HL-60/S4 treated with retinoic acid at 250 ng/mL for 4 days and 3 days (cell line): Measurements from ENCODE around the gene ZNF639.
"Not testable (repeated sequence)": the region's sequence is repeated elsewhere in the genome, so short reads cannot be mapped to it uniquely, and the experiment has no call there.

Experiments
- in situ Hi-C: fragments of 300-500 bp; cut with MboI; formaldehyde crosslinking; loops from 2 replicates; pipeline ENCODE4 v1.7.0; 2022; ENCODE audit warnings: low sequenced_read_pairs

Gene ZNF639

DNA sequence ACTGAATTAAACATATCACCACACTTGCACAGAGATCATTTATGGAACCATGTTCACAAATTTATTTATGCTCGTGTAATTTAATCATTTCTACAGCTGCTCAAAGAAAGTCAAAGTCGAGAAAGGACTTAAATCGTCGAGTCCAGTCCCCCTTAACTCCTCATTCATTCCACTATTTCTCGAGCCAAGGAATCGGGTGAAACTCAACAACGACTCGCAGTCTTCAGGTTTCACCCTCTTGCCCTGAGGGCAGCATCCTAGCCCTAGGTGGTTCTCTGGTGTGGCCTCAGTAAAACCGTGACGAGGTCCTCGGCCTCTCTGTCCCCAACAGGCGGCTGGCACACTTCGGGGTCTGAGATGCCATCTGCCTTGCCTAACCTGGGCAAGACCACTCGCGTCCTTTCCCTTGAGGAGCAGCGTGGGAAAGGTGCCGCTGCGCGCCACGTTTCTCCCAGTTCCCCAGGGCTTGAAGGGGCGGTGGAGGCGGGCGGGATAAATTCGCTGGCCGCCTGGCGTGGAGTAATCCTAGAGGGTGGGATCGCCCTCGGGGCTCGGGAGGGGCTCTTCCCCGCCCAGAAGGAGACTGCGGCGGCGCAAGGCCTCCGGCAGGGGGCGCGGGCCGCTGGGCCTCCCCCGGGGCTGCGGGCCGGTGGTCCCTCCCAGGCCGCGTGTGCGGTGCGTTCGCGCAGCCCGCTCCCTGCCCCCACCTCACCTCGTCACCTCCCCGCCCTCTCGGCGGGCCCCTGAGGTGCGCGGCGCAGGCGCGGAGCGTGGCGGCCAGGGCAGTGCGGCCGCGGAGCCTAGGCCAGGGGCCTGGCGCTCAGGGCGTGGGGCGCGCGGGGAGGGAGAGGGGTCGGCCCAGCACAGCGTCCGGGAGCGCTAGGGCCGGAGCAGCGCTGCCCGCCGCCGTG lies at the start of gene ZNF639:
Gene ZNF639, plus strand, starts transcription at position 746 of the 911 bp plus-strand sequence. CDS start 5,263 bp downstream, outside the sequence.
- in situ Hi-C loops: no loop called here

DNA sequence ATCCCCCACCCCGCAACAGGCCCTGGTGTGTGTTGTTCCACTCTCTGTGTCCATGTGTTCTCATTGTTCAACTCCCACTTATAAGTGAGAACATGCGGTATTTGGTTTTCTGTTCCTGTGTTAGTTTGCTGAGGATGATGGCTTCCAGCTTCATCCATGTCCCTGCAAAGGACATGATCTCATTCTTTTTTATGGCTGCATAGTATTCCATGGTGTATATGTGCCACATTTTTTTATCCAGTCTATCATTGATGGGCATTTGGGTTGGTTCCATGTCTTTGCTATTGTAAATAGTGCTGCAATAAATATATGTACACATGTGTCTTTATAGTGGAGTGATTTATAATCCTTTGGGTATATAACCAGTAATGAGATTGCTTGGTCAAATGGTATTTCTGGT lies 48.4 kb upstream of the ZNF639 start:
- in situ Hi-C loops: not testable (repeated sequence)

- in situ Hi-C loops: no loop called here
These were observed 46.8 kb upstream of the ZNF639 start for GRCh38 chr3:179276001-179276400.

GRCh38 chr3:179276743-179277142 lies 46.1 kb upstream of the ZNF639 start:
- in situ Hi-C loops: no loop called here

DNA sequence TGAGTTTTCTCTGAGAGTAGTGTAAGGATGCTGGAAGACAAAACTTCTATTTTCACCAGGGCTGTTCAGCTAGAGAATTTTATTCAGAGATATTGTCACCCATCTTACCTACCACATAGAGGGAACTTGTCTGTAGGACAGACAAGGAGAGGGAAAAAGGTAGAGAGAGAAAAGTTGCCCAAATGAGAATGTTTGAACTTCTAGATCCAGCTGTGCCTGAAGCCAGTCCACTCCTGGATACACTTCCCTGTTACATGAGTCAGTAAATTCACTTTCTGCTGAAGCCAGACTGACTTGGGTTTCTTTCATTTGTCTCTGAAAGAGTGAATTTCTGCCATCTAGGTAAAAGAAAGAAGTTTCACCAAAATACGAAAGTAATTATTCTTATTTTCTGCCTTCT lies 44.7 kb upstream of the ZNF639 start:
- in situ Hi-C loops: no loop called here

DNA sequence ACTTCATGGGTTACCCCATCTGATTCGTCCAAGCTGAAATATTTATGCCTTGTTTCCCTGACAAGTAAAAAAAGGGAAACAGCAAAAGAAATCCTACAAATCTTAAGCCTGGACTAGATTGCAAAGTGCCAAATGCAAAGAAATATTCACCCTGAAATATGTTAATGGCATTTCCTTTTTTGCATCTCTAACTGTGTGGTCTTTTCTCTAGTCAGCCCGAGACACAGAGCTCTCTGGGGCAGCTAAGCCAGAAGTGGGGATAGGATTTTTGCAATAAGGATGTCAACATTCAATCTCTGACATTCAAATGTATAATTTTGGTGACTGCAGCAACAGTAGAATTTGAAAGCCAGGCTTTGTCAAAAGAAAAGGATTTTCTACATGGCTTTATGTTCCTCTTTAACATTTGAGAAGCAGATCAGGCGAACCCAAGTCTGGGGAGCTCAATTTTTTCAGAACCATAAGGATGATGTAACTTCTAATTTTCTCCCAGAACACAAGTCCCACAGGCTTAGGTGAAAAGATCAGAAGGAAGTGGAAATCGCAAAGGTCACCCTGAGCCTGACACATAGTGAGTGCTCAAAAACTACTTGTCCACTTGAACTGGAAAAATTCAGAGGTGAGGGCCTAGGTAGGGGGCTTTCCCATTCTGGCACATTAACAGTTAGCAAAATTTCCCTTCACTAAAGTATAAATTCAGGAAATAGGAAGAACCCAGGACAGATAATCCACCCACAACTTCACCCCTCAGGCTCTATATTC lies 43.7 kb upstream of the ZNF639 start:
- in situ Hi-C loops: no loop called here

- in situ Hi-C loops: no loop called here
These were observed 43.0 kb upstream of the ZNF639 start for GRCh38 chr3:179279837-179280236.

GRCh38 chr3:179281825-179282224 lies 41.0 kb upstream of the ZNF639 start:
- in situ Hi-C loops: no loop called here

DNA sequence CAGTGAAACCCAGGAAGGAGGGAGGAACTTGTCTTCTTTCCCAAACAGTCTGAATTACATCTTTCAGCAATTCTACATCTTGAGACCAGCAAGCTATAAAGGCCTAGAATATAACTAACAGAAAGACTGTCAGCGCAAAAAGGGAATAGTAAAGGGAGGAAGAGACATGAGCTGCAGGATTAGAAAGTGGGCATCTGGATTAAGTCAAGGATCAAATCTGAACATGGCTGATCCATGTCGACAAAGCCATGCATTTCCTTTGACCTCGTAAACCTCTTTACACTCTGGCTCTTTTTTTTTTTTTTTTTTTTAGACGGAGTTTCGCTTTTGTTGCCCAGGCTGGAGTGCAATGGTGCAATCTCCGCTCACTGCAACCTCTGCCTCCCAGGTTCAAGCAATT lies 36.5 kb upstream of the ZNF639 start:
- in situ Hi-C loops: no loop called here

- in situ Hi-C loops: no loop called here
These were observed 34.0 kb upstream of the ZNF639 start for GRCh38 chr3:179288845-179289244.

GRCh38 chr3:179289295-179289694 lies 33.5 kb upstream of the ZNF639 start:
- in situ Hi-C loops: no loop called here

DNA sequence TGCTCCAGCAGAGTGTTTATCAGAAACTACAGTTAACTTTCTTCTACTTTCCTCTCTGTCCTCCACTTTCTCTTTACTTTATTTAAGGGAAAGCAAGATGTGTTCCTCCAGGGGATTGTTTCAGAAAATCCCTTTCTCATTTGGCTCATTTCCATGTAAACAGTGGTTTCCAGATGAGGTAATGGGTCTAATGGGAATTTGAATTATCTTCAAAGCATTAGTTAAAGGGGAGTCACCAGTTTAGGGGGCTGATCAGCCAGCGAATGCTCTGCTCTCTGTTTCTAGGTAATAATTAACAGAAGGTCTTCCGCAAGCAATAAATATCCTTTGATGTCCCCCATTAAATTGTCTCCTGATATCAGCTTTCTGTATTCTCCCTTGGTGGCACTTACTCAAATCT lies 30.4 kb upstream of the ZNF639 start:
- in situ Hi-C loops: no loop called here

DNA sequence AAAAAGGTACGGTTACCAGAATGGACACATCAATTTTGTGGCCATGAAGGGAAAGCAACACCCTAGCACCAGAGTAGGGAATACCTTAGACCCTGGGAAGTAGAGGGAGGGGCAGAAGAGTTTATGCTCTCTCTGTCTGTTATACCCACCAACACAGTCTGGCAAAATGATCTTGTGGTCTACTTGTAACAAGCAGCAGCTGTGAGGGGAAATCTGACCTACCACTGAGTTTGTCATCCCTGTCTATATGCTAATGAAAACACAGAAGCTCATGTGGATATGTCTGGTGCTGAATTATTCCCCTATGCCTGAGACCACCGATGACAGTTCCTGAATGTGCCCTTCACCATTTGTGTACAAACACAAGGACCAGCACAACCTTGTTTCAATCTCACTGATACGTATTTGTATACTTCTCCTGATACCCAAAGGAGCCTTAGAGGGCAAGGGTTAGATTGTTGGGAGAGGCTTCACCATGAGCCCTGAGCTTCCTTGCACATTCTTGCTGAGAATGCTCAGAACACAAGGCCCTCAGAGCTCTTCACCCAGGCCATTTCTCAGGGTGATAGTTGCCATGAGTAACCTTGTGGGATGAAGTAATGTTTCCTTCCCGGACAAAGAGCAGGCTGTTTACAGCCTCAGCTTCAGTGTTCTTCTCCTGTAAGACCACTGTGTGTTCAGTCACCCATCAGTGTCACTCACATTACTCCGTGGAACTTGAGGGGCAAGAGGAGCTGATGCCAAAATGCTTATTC lies 24.7 kb upstream of the ZNF639 start:
- in situ Hi-C loops: no loop called here

DNA sequence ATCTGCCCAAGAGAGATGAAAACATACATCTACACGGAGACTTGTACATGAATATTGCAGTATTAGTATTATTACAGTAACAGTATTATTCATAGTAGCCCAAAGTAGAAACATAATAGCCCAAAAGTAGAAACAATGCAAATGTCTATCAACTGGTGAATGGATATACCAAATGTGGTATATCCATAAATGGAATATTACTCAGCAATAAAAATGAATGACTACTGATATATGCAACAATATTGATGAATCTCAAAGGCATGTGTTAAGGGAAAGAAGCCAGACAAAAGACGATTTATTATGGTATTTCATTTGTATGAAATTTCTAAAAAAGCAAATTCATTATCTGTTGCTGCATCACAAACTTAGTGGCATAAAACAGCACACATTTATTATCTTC lies 23.5 kb upstream of the ZNF639 start:
- in situ Hi-C loops: no loop called here

DNA sequence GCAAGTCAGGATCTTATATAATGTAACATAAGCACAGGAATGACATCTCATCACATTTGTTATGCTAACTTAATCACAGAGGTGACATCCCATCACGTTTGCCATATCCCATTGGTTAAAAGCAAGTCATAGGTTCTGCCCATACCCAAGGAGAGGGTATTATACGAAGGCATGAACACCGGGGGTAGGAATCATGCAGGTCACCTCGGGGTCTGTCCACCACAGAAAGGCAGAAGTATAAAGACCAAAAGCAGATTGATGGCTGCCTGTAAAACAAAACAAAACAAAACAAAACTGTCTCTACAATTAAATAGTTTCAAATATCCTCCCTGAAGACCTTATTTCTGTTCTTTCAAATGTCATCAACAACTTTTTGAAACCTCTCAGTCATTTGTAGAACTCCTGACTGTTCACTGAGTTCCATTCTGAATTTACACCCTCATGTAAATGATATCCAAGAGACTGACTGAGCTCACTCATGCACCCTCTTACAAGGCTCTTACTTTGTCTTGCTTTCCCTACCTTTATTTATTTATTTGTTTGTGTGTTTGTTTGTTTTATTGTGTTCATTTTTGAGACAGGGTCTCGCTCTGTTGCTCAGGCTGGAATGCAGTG lies 22.7 kb upstream of the ZNF639 start:
- in situ Hi-C loops: no loop called here

DNA sequence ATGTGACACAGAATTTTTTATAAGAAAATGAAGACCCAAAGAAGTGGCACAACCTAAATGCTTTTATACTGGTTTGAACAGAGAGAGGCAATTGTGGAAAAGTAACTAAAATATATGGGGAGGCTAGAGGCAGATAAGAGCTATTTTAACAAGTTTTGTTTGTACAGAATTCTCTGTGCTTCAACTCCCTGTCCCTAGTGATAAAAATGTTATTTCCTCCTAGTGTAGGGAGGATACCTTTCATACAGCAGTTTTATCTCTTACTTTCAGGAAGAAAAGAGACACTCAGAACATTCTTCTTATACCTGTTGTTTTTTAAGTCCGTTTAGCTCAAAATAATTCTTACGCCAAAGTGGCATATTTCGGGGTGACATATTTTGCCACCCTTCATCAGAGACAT lies 21.2 kb upstream of the ZNF639 start:
- in situ Hi-C loops: no loop called here

DNA sequence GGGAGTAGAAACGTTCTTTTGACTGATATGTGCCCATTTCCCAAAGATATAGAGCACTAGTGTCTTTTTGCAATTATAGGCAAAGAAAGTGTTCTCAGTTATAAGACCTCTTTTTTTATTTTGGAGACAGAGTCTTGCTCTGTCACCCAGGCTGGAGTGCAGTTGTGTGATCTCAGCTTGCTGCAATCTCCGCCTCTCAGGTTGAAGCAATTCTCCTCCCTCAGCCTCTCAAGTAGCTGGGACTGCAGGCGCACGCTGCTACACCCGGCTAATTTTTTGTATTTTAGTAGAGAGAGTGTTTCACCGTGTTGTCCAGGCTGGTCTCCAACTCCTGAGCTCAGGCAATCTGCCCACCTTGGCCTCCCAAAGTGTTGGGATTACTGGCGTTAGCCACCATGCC lies 20.7 kb upstream of the ZNF639 start:
- in situ Hi-C loops: no loop called here

- in situ Hi-C loops: no loop called here
These were observed 18.2 kb upstream of the ZNF639 start for GRCh38 chr3:179304605-179305004.

- in situ Hi-C loops: not testable (repeated sequence)
These were observed 15.5 kb upstream of the ZNF639 start for GRCh38 chr3:179307362-179307761.

GRCh38 chr3:179308001-179308400 lies 14.8 kb upstream of the ZNF639 start:
- in situ Hi-C loops: no loop called here
